Prostate gland (tissue), 2 donors: ENCODE results near the gene SMCO4.

Experiments
- POLR2A ChIP-seq: fragments of 450-650 bp; IDR thresholded peaks from one replicate; pipeline ENCODE4 v1.6.1; 2016; ENCODE audit warnings: antibody characterized with exemption, mild to moderate bottlenecking
- POLR2AphosphoS5 ChIP-seq: sonication (generic); formaldehyde crosslinking; IDR thresholded peaks from one replicate; pipeline ENCODE4 v1.6.1; 2017; ENCODE audit warnings: antibody characterized with exemption
- TF ChIP-seq, protein P1 (sequence below), 4 experiments: fragments of 200-600 bp in 2 of 4; fragments of 450-650 bp in 2 of 4; sonication (generic) in 2 of 4; IDR thresholded peaks; 1 replicate in 3 of 4; 2 replicates in 1 of 4; pipeline ENCODE4 v1.5.1; 2016 to 2019; ENCODE audit warnings: antibody characterized with exemption in 4 of 4, mild to moderate bottlenecking in 2 of 4, moderate library complexity in 2 of 4

GRCh38 chr11:93510196-93510873 lies 32.9 kb downstream of the SMCO4 start:
- TF ChIP-seq POLR2A (no peak), POLR2AphosphoS5 (no peak)
- TF ChIP-seq, protein P1, sequence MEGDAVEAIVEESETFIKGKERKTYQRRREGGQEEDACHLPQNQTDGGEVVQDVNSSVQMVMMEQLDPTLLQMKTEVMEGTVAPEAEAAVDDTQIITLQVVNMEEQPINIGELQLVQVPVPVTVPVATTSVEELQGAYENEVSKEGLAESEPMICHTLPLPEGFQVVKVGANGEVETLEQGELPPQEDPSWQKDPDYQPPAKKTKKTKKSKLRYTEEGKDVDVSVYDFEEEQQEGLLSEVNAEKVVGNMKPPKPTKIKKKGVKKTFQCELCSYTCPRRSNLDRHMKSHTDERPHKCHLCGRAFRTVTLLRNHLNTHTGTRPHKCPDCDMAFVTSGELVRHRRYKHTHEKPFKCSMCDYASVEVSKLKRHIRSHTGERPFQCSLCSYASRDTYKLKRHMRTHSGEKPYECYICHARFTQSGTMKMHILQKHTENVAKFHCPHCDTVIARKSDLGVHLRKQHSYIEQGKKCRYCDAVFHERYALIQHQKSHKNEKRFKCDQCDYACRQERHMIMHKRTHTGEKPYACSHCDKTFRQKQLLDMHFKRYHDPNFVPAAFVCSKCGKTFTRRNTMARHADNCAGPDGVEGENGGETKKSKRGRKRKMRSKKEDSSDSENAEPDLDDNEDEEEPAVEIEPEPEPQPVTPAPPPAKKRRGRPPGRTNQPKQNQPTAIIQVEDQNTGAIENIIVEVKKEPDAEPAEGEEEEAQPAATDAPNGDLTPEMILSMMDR (IDR thresholded peaks at IDR 0.05) = no peak
